ENCODE results near the gene SHISA8.
"Not testable (repeated sequence)": the region's sequence is repeated elsewhere in the genome, so short reads cannot be mapped to it uniquely, and the experiment has no call there.

Gene SHISA8

GRCh38 chr22:41899110-41899509 is 15.8 kb downstream of the SHISA8 start:
- DNase-seq (ENCODE audit: low read depth), result no peak

GRCh38 chr22:41898645-41899044 is 16.2 kb downstream of the SHISA8 start:
- DNase-seq (ENCODE audit: low read depth), result no peak

GRCh38 chr22:41893591-41894375 is 21.1 kb downstream of the SHISA8 start:
- DNase-seq (ENCODE audit: low read depth), result no peak

- no peak for DNase-seq (ENCODE audit: low read depth)
These were observed 22.2 kb downstream of the SHISA8 start for GRCh38 chr22:41892721-41893120.

- DNase-seq (ENCODE audit: low read depth), result no peak
These were observed 23.5 kb downstream of the SHISA8 start for GRCh38 chr22:41891407-41891806.

GRCh38 chr22:41888627-41889200 is 26.2 kb downstream of the SHISA8 start:
- no peak for DNase-seq (ENCODE audit: low read depth)

- DNase-seq (ENCODE audit: low read depth), result no peak
These were observed 29.4 kb downstream of the SHISA8 start for GRCh38 chr22:41885516-41885915.

GRCh38 chr22:41885116-41885515 is 29.8 kb downstream of the SHISA8 start:
- DNase-seq (ENCODE audit: low read depth), result no peak

- no peak for DNase-seq (ENCODE audit: low read depth)
These were observed 31.5 kb downstream of the SHISA8 start for GRCh38 chr22:41883400-41883799.

- DNase-seq (ENCODE audit: low read depth), result no peak
These were observed 34.2 kb downstream of the SHISA8 start for GRCh38 chr22:41880653-41881052.

GRCh38 chr22:41876675-41877074 is 38.2 kb downstream of the SHISA8 start:
- no peak for DNase-seq (ENCODE audit: low read depth)

- no peak for DNase-seq (ENCODE audit: low read depth)
These were observed 38.6 kb downstream of the SHISA8 start for GRCh38 chr22:41876275-41876674.

- no peak for DNase-seq (ENCODE audit: low read depth)
These were observed 39.2 kb downstream of the SHISA8 start for GRCh38 chr22:41875531-41876270.

GRCh38 chr22:41874090-41874489 is 40.8 kb downstream of the SHISA8 start:
- DNase-seq (ENCODE audit: low read depth), result no peak

- DNase-seq (ENCODE audit: low read depth), result no peak
These were observed 41.5 kb downstream of the SHISA8 start for GRCh38 chr22:41873391-41873790.

- DNase-seq (ENCODE audit: low read depth), result no peak
These were observed 44.1 kb downstream of the SHISA8 start for GRCh38 chr22:41870786-41871185.

GRCh38 chr22:41870081-41870480 is 44.8 kb downstream of the SHISA8 start:
- DNase-seq (ENCODE audit: low read depth), result not testable (repeated sequence)

GRCh38 chr22:41868556-41868955 is 46.3 kb downstream of the SHISA8 start:
- no peak for DNase-seq (ENCODE audit: low read depth)

- no peak for DNase-seq (ENCODE audit: low read depth)
These were observed 51.4 kb downstream of the SHISA8 start for GRCh38 chr22:41863472-41863871.

- DNase-seq (ENCODE audit: low read depth), result no peak
These were observed 52.2 kb downstream of the SHISA8 start for GRCh38 chr22:41862530-41863266.

GRCh38 chr22:41862160-41862529 is 52.7 kb downstream of the SHISA8 start:
- DNase-seq (ENCODE audit: low read depth), result peak; percentile 13
